SKM-1 (cell line): Measurements from ENCODE around the gene MIF.
"Not testable (repeated sequence)": the region's sequence is repeated elsewhere in the genome, so short reads cannot be mapped to it uniquely, and the experiment has no call there.

Source experiments
- DNase-seq: peaks from one replicate; lab custom pipeline; 2025; ENCODE audit not compliant: unreplicated experiment; lab: John Stamatoyannopoulos, UW

The MIF gene

GRCh38 chr22:23900227-23900626 is 6.0 kb downstream of the MIF start:
- DNase-seq, result not testable (repeated sequence)

GRCh38 chr22:23901600-23901999 is 7.4 kb downstream of the MIF start:
- DNase-seq, result no peak

GRCh38 chr22:23903328-23903971 is 9.3 kb downstream of the MIF start:
- no peak for DNase-seq

GRCh38 chr22:23904573-23905254 is 10.5 kb downstream of the MIF start:
- DNase-seq, result no peak

GRCh38 chr22:23906641-23907040 is 12.5 kb downstream of the MIF start:
- no peak for DNase-seq

GRCh38 chr22:23907423-23907822 is 13.2 kb downstream of the MIF start:
- not testable (repeated sequence) for DNase-seq

GRCh38 chr22:23908587-23909205 is 14.5 kb downstream of the MIF start:
- no peak for DNase-seq

- DNase-seq, result no peak
Observed at GRCh38 chr22:23909296-23909898, 15.2 kb downstream of the MIF start.

GRCh38 chr22:23910496-23911190 is 16.5 kb downstream of the MIF start:
- DNase-seq, result no peak

GRCh38 chr22:23911318-23911980 is 17.3 kb downstream of the MIF start:
- DNase-seq, result no peak

- no peak for DNase-seq
Observed at GRCh38 chr22:23912293-23912903, 18.2 kb downstream of the MIF start.

- DNase-seq, result no peak
Observed at GRCh38 chr22:23913306-23913660, 19.1 kb downstream of the MIF start.

- peak; percentile 94 for DNase-seq
Observed at GRCh38 chr22:23913661-23914353, 19.6 kb downstream of the MIF start.

- no peak for DNase-seq
Observed at GRCh38 chr22:23915290-23915689, 21.1 kb downstream of the MIF start.

GRCh38 chr22:23920267-23920611 is 26.1 kb downstream of the MIF start:
- DNase-seq, result not testable (repeated sequence)

GRCh38 chr22:23921586-23922201 is 27.5 kb downstream of the MIF start:
- DNase-seq, result not testable (repeated sequence)

- no peak for DNase-seq
Observed at GRCh38 chr22:23922921-23923320, 28.7 kb downstream of the MIF start.

- DNase-seq, result no peak
Observed at GRCh38 chr22:23925020-23925606, 30.9 kb downstream of the MIF start.

GRCh38 chr22:23926561-23926960 is 32.4 kb downstream of the MIF start:
- DNase-seq, result no peak
